Fibroblast of lung (primary cell): Measurements from ENCODE around the gene CRTAP.

ENCODE experiments used
- EZH2 ChIP-seq: IDR thresholded peaks from 2 replicates; pipeline ENCODE4 v1.5.1; 2012; ENCODE audit warnings: low read length, control low read depth, mild to moderate bottlenecking; ENCODE audit errors: missing control alignments
- TF ChIP-seq, protein P1 (sequence below), 2 donors: IDR thresholded peaks in 1 of 2; conservative IDR thresholded peaks in 1 of 2; 1 replicate in 1 of 2; 2 replicates in 1 of 2; pipeline ENCODE4 v1.5.1; 2011 to 2012; ENCODE audit warnings: low read length in 2 of 2, control low read depth in 1 of 2, inconsistent platforms in 1 of 2, low read depth in 1 of 2, mild to moderate bottlenecking in 1 of 2

DNA sequence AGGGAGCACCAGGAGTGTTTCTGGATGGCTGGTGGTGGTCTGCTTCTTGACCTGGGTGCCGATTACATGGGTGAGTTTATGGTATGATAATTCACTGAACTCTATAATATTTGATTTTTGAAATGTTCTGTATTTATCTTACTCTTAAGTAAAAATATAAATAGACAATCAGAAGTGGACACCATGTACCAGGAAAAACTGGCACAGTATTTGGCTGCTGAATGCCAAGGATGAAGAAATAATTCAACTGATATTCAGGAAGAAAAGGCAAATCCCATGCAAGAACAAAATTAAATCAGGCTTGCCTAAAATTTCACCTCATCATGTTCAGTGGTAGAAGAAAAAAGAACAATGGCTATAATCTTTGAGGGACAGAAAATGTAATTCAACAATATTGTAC, 51.6 kb downstream of the CRTAP start:
- TF ChIP-seq, protein P1, sequence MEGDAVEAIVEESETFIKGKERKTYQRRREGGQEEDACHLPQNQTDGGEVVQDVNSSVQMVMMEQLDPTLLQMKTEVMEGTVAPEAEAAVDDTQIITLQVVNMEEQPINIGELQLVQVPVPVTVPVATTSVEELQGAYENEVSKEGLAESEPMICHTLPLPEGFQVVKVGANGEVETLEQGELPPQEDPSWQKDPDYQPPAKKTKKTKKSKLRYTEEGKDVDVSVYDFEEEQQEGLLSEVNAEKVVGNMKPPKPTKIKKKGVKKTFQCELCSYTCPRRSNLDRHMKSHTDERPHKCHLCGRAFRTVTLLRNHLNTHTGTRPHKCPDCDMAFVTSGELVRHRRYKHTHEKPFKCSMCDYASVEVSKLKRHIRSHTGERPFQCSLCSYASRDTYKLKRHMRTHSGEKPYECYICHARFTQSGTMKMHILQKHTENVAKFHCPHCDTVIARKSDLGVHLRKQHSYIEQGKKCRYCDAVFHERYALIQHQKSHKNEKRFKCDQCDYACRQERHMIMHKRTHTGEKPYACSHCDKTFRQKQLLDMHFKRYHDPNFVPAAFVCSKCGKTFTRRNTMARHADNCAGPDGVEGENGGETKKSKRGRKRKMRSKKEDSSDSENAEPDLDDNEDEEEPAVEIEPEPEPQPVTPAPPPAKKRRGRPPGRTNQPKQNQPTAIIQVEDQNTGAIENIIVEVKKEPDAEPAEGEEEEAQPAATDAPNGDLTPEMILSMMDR (conservative IDR thresholded peaks at IDR 0.05 in 1 of 2, IDR thresholded peaks at IDR 0.05 in 1 of 2; ENCODE audit: low read depth in 1 of 2, low read length in 2 of 2): no peak
- TF ChIP-seq EZH2: no peak
